NB4 (cell line): ENCODE data around the gene RAMP3.

ENCODE experiments used
- DNase-seq: peaks from one replicate; pipeline ENCODE4 v3.0.0; 2010; ENCODE audit warnings: low read depth
- H3K4me3 ChIP-seq: one replicate; pipeline ENCODE4 v1.5.1; 2011; ENCODE audit warnings: mild to moderate bottlenecking, low read depth, low read length, moderate library complexity
- MYC ChIP-seq: IDR thresholded peaks from 2 replicates; pipeline ENCODE4 v1.6.1; 2011; ENCODE audit warnings: low read depth, low read length
- POLR2A ChIP-seq: IDR thresholded peaks from 2 replicates; pipeline ENCODE4 v1.6.1; 2011; ENCODE audit warnings: mild to moderate bottlenecking; ENCODE audit not compliant: insufficient read length; ENCODE audit errors: extremely low read depth
- TF ChIP-seq, protein P1 (sequence below): IDR thresholded peaks from 2 replicates; pipeline ENCODE4 v1.6.1; 2011; ENCODE audit warnings: low read depth, low read length
- TF ChIP-seq, protein P2 (sequence below): IDR thresholded peaks from one replicate; pipeline ENCODE4 v1.5.1; 2012; ENCODE audit warnings: low read depth, low read length

Gene RAMP3

DNA sequence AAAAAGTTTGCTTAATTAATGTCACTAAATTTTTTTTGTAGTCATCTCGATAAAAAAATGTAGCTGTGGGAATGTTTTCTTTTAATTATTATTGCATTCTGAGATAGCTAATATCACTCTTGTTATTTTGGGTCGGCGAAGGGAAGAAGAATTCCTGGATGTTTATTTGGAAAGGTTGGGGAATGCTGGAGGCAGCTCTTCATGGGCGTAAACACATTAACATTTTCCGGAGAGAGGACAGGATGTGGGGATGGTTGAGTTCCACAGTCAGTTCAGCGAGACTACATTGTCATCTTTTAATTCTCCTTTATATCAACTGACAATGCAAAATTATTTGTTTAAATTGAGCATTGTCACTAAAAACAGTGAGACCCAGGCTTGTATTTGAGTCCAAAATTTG lies 72.5 kb downstream of the RAMP3 start:
- no peak for DNase-seq
- H3K4me3 ChIP-seq = no peak overlapping the region
- TF ChIP-seq, protein P1, sequence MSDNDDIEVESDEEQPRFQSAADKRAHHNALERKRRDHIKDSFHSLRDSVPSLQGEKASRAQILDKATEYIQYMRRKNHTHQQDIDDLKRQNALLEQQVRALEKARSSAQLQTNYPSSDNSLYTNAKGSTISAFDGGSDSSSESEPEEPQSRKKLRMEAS = no peak
- TF ChIP-seq POLR2A = no peak
- TF ChIP-seq, protein P2, sequence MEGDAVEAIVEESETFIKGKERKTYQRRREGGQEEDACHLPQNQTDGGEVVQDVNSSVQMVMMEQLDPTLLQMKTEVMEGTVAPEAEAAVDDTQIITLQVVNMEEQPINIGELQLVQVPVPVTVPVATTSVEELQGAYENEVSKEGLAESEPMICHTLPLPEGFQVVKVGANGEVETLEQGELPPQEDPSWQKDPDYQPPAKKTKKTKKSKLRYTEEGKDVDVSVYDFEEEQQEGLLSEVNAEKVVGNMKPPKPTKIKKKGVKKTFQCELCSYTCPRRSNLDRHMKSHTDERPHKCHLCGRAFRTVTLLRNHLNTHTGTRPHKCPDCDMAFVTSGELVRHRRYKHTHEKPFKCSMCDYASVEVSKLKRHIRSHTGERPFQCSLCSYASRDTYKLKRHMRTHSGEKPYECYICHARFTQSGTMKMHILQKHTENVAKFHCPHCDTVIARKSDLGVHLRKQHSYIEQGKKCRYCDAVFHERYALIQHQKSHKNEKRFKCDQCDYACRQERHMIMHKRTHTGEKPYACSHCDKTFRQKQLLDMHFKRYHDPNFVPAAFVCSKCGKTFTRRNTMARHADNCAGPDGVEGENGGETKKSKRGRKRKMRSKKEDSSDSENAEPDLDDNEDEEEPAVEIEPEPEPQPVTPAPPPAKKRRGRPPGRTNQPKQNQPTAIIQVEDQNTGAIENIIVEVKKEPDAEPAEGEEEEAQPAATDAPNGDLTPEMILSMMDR = no peak
- no peak for TF ChIP-seq MYC

DNA sequence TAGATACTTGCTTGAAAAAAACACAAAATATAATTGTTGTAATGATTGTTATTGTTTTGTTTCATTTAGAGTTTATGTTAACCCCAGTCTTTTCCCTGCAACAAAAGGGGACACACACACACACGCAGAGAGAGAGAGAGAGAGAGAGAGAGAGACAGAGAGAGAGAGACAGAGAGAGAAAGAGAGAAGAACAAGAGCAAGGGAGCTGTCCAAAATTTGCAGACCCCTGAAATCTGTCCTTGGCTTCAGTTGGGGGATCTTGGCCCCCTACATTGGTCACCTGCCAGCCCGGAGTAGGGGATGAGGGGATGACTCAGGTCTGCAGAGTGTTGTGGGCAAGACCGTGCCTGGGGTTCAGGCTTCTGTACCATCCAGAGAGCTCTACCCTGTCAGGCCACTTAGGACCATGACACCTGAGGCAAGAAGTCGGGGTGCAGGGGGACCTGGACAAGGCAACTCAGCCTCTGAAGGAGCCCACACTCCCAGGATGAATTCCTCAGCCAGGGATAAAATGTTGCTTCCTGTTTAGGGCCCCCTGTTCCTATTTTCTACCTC lies 73.1 kb downstream of the RAMP3 start:
- TF ChIP-seq MYC = no peak
- TF ChIP-seq, protein P2 = no peak
- TF ChIP-seq, protein P1 = no peak
- TF ChIP-seq POLR2A = no peak
- no peak for DNase-seq
- no peak overlapping the region for H3K4me3 ChIP-seq

DNA sequence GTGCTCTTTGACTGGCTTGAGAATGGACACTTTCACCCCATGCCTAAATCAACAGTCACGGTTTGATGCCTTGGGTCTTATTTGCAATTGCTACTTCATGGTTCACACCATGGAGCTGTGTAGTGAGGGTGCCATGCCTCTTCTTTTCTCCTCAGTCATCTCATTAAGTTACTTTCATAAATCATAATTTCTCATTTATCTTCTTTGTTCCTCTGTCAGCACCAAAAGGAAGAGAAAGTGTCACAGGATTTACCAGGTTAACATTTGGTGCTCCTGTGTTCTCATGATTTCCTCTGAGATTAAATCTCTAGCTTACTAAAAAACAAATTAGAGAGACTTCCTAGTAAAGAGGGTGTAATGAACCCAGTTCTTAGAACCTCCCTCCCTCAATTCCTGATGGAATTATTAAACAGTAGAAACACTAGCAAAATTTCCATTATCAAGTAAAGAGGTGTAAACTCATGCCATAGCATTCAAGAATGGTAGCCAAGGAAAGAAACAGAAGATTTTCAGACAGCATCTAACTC lies 75.7 kb downstream of the RAMP3 start:
- TF ChIP-seq POLR2A (no peak), MYC (no peak)
- TF ChIP-seq, protein P1 = no peak
- TF ChIP-seq, protein P2 = no peak
- H3K4me3 ChIP-seq = no peak overlapping the region
- DNase-seq = no peak
